WI38 (cell line): ENCODE results near the gene NEMP2.

ENCODE experiments used
- H3K4me3 ChIP-seq: 2 replicates; pipeline ENCODE4 v1.5.1; 2011; ENCODE audit warnings: low read depth, mild to moderate bottlenecking, control low read depth, low read length
- CTCF ChIP-seq: IDR thresholded peaks from 2 replicates; pipeline ENCODE4 v1.5.1; 2012; ENCODE audit warnings: low read depth, mild to moderate bottlenecking, control low read depth, low read length

The NEMP2 gene

DNA sequence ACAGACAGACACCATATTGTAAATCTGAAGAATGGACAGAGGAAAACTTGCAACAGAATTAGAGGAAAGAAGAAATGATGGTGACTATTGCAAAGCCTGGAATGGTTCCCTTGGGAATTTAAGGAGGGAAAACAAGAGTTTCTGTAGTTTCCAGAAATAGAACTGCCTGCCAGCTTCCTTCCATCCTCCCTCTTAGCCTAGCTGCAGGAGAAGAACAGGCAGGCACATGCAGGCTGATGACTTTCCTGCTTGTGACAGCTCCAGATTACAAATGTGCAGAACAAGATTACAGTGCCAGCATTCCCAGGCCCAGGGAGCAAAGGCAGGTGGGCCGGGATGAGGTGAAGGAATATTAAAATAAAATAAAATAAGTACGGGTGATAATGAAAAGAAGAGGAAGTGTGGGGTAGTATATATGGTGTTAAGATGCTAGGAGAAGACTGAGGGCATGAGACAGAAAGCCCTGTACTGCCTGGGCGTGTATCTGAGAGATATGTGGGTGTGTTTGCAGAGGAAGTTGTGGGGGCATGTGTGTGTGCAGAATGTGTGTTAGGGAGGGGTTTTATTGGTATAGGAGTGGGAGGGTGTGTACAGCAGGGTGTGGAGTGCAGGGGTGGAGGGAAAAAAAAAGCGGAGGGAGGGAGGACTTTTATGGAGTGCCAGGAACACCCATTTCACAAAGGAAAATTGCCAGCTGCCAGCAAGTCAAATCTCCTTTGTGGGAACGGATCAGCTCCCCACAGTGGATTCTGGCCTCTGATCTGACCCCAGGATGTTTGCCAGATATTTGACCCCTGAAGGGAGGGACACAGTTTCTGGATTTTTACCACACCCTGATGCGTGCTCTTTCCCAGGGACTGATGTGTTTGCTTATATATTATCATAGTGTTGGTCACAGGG, 43.9 kb upstream of the NEMP2 start:
- no peak for TF ChIP-seq CTCF
- H3K4me3 ChIP-seq: no peak overlapping the region

DNA sequence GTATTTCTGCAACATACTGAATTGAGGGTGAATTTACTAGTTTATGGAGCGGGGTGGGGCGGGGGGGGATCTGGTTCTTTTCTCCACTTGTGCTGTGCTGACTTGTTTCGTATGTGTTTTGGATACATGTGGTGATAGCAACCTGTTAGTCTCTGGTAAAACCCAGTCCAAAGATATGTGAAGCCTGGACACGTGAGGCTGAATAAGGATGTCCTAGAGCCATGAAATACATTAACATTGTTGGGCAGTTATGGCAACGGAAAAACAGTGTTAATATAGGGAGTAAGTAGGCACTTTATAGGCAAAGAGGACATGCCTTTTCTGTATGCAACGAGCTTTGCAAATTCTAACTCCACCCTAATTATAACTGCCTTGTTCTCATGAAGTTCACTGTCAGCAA, 42.1 kb upstream of the NEMP2 start:
- no peak overlapping the region for H3K4me3 ChIP-seq
- no peak for TF ChIP-seq CTCF

DNA sequence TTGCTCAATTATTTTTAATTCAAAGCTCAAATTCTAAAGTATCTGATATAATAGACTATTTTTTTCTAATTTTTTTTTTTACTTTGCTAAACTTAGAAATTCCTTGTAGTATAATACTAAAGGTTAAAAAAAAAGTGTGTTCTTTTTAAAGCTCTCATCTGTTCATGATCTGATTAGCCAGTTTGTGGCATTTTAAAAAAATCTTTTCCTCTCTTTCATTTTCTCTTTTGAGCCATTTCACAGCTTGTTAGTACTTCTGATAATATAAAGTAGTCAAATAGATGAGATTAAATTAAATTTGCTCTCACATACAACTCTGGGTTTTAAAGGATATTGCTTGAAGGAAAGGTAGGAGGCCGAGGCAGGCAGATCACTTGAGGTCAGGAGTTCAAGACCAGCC, 40.7 kb upstream of the NEMP2 start:
- TF ChIP-seq CTCF: no peak
- no peak overlapping the region for H3K4me3 ChIP-seq

DNA sequence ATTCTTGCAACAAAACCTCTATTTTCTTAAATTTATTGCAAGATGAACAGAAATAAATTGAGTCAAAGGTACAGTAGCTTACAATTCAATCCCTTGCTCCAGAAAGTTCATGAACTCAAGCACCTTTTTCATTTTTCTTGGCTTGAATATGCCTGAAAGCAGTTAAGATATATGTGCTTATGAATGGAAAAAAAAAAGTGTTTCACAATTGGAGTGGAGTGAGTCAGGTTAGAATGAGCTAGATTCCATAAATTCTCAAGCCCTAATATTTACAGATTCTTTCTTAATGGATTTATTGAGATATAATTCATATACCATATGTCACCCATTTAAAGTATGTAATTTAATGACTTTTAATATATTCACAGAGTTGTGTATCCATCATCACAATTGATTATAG, 39.6 kb upstream of the NEMP2 start:
- H3K4me3 ChIP-seq: no peak overlapping the region
- TF ChIP-seq CTCF: no peak

DNA sequence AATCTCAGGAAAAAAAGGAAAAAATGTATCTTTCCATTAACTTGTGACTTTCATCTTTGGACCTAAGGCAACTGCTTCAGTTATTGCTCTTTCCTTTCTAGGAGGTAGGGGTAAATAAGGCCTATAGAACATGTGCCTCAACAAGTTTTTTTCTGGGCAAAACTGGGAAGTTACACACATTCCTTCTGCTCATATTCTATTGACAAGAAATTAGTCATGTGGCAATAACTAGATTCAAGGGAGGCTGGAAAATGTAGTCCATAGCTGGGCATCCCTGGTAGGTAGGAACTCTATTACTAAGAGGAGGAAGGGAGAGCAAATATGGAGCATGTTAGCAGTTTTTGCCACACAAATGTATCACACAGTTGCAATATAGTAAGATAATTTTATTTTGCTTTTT, 37.7 kb upstream of the NEMP2 start:
- no peak for TF ChIP-seq CTCF
- H3K4me3 ChIP-seq: no peak overlapping the region

- no peak overlapping the region for H3K4me3 ChIP-seq
- no peak for TF ChIP-seq CTCF
Observed at GRCh38 chr2:190571686-190572085, 37.2 kb upstream of the NEMP2 start.

- no peak overlapping the region for H3K4me3 ChIP-seq
- TF ChIP-seq CTCF: no peak
Observed at GRCh38 chr2:190570871-190571270, 36.3 kb upstream of the NEMP2 start.
